IMR-90 (cell line): ENCODE data around the gene PTCH1. TPM values are rescaled to one million over a fixed set of nuclear protein-coding genes. Genes with fewer than 3 reads are reported as not detected.

Experiments
- ATAC-seq: fragments of 200-7000 bp; cut with Tn5 transposase; 2 replicates; pipeline ENCODE4 v1.9.1; 2020; ENCODE audit warnings: low read depth, mild to moderate bottlenecking, moderate library complexity
- BruUV-seq: library from RNA; stranded (reverse); fragments of 400-500 nt; replicated peaks from 2 replicates; lab custom pipeline; 2021; lab: Mats Ljungman, UMichigan
- CTCF ChIA-PET: fragments of 300-600 bp; formaldehyde crosslinking; extraction: SDS; loops from one replicate; lab custom pipeline; 2021; ENCODE audit warnings: antibody characterized with exemption; lab: Yijun Ruan, JAX
- POLR2A ChIA-PET: fragments of 300-600 bp; sonication (Branson Sonifier 250); formaldehyde crosslinking; loops from one replicate; lab custom pipeline; 2022; ENCODE audit warnings: antibody characterized with exemption; ENCODE audit not compliant: unreplicated experiment; lab: Charles Lee
- DNase-seq: peaks from one replicate; pipeline ENCODE4 v3.0.0; 2013
- H2AFZ ChIP-seq: replicated peaks from 2 replicates; pipeline ENCODE3; 2013; ENCODE audit warnings: low read length, mild to moderate bottlenecking; ENCODE audit not compliant: poor library complexity
- H2AK5ac ChIP-seq: 2 replicates; pipeline ENCODE4 v1.6.1; 2013; ENCODE audit warnings: low read depth, low read length, inconsistent platforms
- H2AK9ac ChIP-seq: replicated peaks from 2 replicates; pipeline ENCODE3; 2013; ENCODE audit warnings: mild to moderate bottlenecking, low read depth, low read length, moderate library complexity; ENCODE audit not compliant: poor library complexity
- H2BK120ac ChIP-seq: 2 replicates; pipeline ENCODE4 v1.6.1; 2013; ENCODE audit warnings: low read depth, low read length, inconsistent platforms
- H2BK15ac ChIP-seq: 3 replicates; pipeline ENCODE4 v1.6.1; 2013; ENCODE audit warnings: low read depth, low read length, inconsistent platforms
- H2BK20ac ChIP-seq: 2 replicates; pipeline ENCODE4 v1.6.1; 2013; ENCODE audit warnings: low read depth, mild to moderate bottlenecking, inconsistent platforms, low read length, moderate library complexity
- H2BK5ac ChIP-seq: 2 replicates; pipeline ENCODE4 v1.6.1; 2013; ENCODE audit warnings: mild to moderate bottlenecking, low read depth, low read length, inconsistent platforms; ENCODE audit not compliant: poor library complexity, severe bottlenecking
- H3K14ac ChIP-seq: replicated peaks from 2 replicates; pipeline ENCODE4 v1.6.1; 2013; ENCODE audit warnings: low read depth, low read length, inconsistent platforms
- H3K18ac ChIP-seq: 2 replicates; pipeline ENCODE4 v1.6.1; 2013; ENCODE audit warnings: low read depth, low read length, control low read depth
- H3K23ac ChIP-seq: 2 replicates; pipeline ENCODE4 v1.6.1; 2013; ENCODE audit warnings: low read depth, low read length, inconsistent platforms
- H3K27ac ChIP-seq: 2 replicates; pipeline ENCODE4 v1.5.1; 2013; ENCODE audit warnings: mild to moderate bottlenecking, control low read depth, low read length; ENCODE audit not compliant: insufficient read depth
- H3K27me3 ChIP-seq: 2 replicates; pipeline ENCODE4 v1.6.1; 2013; ENCODE audit warnings: low read length; ENCODE audit not compliant: control insufficient read depth, insufficient read depth
- H3K36me3 ChIP-seq: 2 replicates; pipeline ENCODE4 v1.6.1; 2013; ENCODE audit warnings: low read length, mixed read lengths; ENCODE audit not compliant: control insufficient read depth, insufficient read depth
- H3K4ac ChIP-seq: 2 replicates; pipeline ENCODE4 v1.6.1; 2013; ENCODE audit warnings: low read depth, low read length, inconsistent platforms
- H3K4me1 ChIP-seq: 2 replicates; pipeline ENCODE4 v1.6.1; 2013; ENCODE audit warnings: low read length, mixed read lengths; ENCODE audit not compliant: control insufficient read depth, insufficient read depth
- H3K4me2 ChIP-seq: 2 replicates; pipeline ENCODE4 v1.6.1; 2013; ENCODE audit warnings: low read depth, mild to moderate bottlenecking, control low read depth, low read length, moderate library complexity
- H3K4me3 ChIP-seq: 2 replicates; pipeline ENCODE4 v1.5.1; 2013; ENCODE audit warnings: low read depth, mild to moderate bottlenecking, control low read depth, low read length, moderate library complexity; ENCODE audit not compliant: insufficient read depth
- H3K56ac ChIP-seq: 2 replicates; pipeline ENCODE4 v1.6.1; 2013; ENCODE audit warnings: low read length, inconsistent platforms; ENCODE audit not compliant: insufficient read depth; ENCODE audit errors: extremely low read depth
- H3K79me1 ChIP-seq, 2 experiments: 2 replicates each; pipeline ENCODE4 v1.6.1; 2013; ENCODE audit warnings: low read length in 2 of 2, inconsistent platforms in 1 of 2, low read depth in 1 of 2
- H3K9ac ChIP-seq: 2 replicates; pipeline ENCODE4 v1.6.1; 2013; ENCODE audit warnings: low read depth, low read length, control low read depth
- H3K9me1 ChIP-seq: 2 replicates; pipeline ENCODE4 v1.6.1; 2013; ENCODE audit warnings: low read length, inconsistent platforms; ENCODE audit not compliant: insufficient read depth
- H3K9me3 ChIP-seq: 2 replicates; pipeline ENCODE4 v1.6.1; 2013; ENCODE audit warnings: low read length; ENCODE audit not compliant: control insufficient read depth, insufficient read depth
- H4K20me1 ChIP-seq: 2 replicates; pipeline ENCODE4 v1.6.1; 2013; ENCODE audit warnings: low read length, inconsistent platforms; ENCODE audit not compliant: insufficient read depth
- H4K5ac ChIP-seq: 2 replicates; pipeline ENCODE4 v1.6.1; 2013; ENCODE audit warnings: mild to moderate bottlenecking, low read depth, low read length, control low read depth
- H4K8ac ChIP-seq, 2 experiments: 2 replicates each; pipeline ENCODE4 v1.6.1; 2013; ENCODE audit warnings: low read depth in 2 of 2, low read length in 2 of 2, control low read depth in 1 of 2, inconsistent platforms in 1 of 2
- H4K91ac ChIP-seq: 2 replicates; pipeline ENCODE4 v1.6.1; 2013; ENCODE audit warnings: low read depth, low read length, inconsistent platforms; ENCODE audit not compliant: insufficient read depth
- BHLHE40 ChIP-seq: fragments of 150-350 bp; IDR thresholded peaks from 2 replicates; pipeline ENCODE4 v1.6.1; 2016; ENCODE audit warnings: mild to moderate bottlenecking, low read depth, low read length
- CEBPB ChIP-seq: IDR thresholded peaks from 2 replicates; pipeline ENCODE4 v1.6.1; 2012; ENCODE audit warnings: low read depth, low read length, improper control_type of control experiment
- CTCF ChIP-seq: conservative IDR thresholded peaks from 2 replicates; pipeline ENCODE4 v1.5.1; 2012; ENCODE audit warnings: mild to moderate bottlenecking, low read depth, low read length, improper control_type of control experiment
- ELK1 ChIP-seq: fragments of 150-350 bp; IDR thresholded peaks from 2 replicates; pipeline ENCODE4 v1.6.1; 2016; ENCODE audit warnings: low read depth, mild to moderate bottlenecking, low read length, moderate library complexity, borderline replicate concordance
- FOS ChIP-seq: fragments of 150-350 bp; IDR thresholded peaks from 2 replicates; pipeline ENCODE4 v1.6.1; 2016; ENCODE audit warnings: low read depth, low read length
- MAFK ChIP-seq: IDR thresholded peaks from 2 replicates; pipeline ENCODE4 v1.6.1; 2012; ENCODE audit warnings: low read depth, low read length, improper control_type of control experiment
- MAZ ChIP-seq: IDR thresholded peaks from 2 replicates; pipeline ENCODE4 v1.6.1; 2012; ENCODE audit warnings: low read depth, mild to moderate bottlenecking, low read length, improper control_type of control experiment, moderate library complexity, borderline replicate concordance
- MXI1 ChIP-seq: IDR thresholded peaks from 2 replicates; pipeline ENCODE4 v1.6.1; 2012; ENCODE audit warnings: low read depth, mild to moderate bottlenecking, low read length, moderate library complexity, borderline replicate concordance
- NFE2L2 ChIP-seq: fragments of 150-350 bp; IDR thresholded peaks from 2 replicates; pipeline ENCODE4 v1.6.1; 2016; ENCODE audit warnings: low read depth, mild to moderate bottlenecking, low read length
- POLR2A ChIP-seq: IDR thresholded peaks from 2 replicates; pipeline ENCODE4 v1.6.1; 2012; ENCODE audit warnings: mild to moderate bottlenecking, low read depth, low read length
- RAD21 ChIP-seq: IDR thresholded peaks from 2 replicates; pipeline ENCODE4 v1.6.1; 2012; ENCODE audit warnings: low read length, improper control_type of control experiment
- RCOR1 ChIP-seq: IDR thresholded peaks from 2 replicates; pipeline ENCODE4 v1.6.1; 2012; ENCODE audit warnings: mild to moderate bottlenecking, low read length, improper control_type of control experiment; ENCODE audit not compliant: insufficient replicate concordance
- RFX5 ChIP-seq: IDR thresholded peaks from 2 replicates; pipeline ENCODE4 v1.8.0; 2012; ENCODE audit warnings: low read depth, mild to moderate bottlenecking, low read length, moderate library complexity
- SMC3 ChIP-seq: fragments of 150-350 bp; IDR thresholded peaks from 2 replicates; pipeline ENCODE4 v1.6.1; 2016; ENCODE audit warnings: low read depth, mild to moderate bottlenecking, antibody characterized with exemption, low read length, moderate library complexity
- WGBS, 2 experiments: methylation state at CpG; one replicate each; pipeline versions ENCODE4 v1.1.5 to v1.1.7; 2013; ENCODE audit warnings: missing lambda C conversion rate in 2 of 2; ENCODE audit not compliant: insufficient read length in 1 of 2; ENCODE audit errors: extremely low coverage in 2 of 2; 5-methylcytosine and 5-hydroxymethylcytosine counted together
- dilution Hi-C: fragments of 300-500 bp; cut with HindIII; formaldehyde crosslinking; loops from one replicate; pipeline ENCODE4 v1.14.3; 2018; ENCODE audit warnings: low sequenced_read_pairs; ENCODE audit not compliant: unreplicated experiment
- in situ Hi-C: fragments of 300-500 bp; cut with MboI; formaldehyde crosslinking; loops from 3 replicates; pipeline ENCODE4 v1.14.3; 2019; ENCODE audit warnings: low sequenced_read_pairs, inconsistent platforms, mixed read lengths
- intact Hi-C: fragments of 100-400 bp; cut with micrococcal nuclease; formaldehyde crosslinking; loops from 2 replicates; pipeline ENCODE4 v1.10.0; 2022
- polyA plus RNA-seq, 3 experiments: library from polyadenylated mRNA; depleted of rRNA; stranded (reverse); fragments of >200 nt; gene quantifications; 2 replicates each; pipeline ENCODE4 v1.2.3, GENCODE V29; 2012; ENCODE audit warnings: low replicate concordance in 1 of 3
- total RNA-seq: library from RNA; depleted of rRNA; stranded (reverse); fragments of >200 nt; gene quantifications from 2 replicates; pipeline ENCODE4 v1.2.3, GENCODE V29; 2012
- TF ChIP-seq, protein P1 (sequence below): fragments of 150-350 bp; IDR thresholded peaks from 2 replicates; pipeline ENCODE4 v1.6.1; 2017; ENCODE audit warnings: mild to moderate bottlenecking, antibody characterized with exemption, low read length, low read depth

PTCH1 gene
- total and polyA plus RNA-seq, 2 of the 4 experiments (the other 2 are of a cell fraction), result 4.1 to 5.0 TPM

- H3K4me2 ChIP-seq, result no peak overlapping the region
- H3K4me1 ChIP-seq, result no peaks in the 10 kb centered on the region
- no peak overlapping the region for H3K4ac ChIP-seq
- in situ Hi-C loops (no loop called here), intact Hi-C loops (no loop called here), dilution Hi-C loops (no loop called here)
- H3K9me1 ChIP-seq, result peaks cover 4% of the 10 kb centered on the region
- H4K20me1 ChIP-seq, result no peaks in the 10 kb centered on the region
- no peak overlapping the region for H4K5ac ChIP-seq
- H2AK9ac ChIP-seq, result no peak overlapping the region
- no peak overlapping the region for H4K91ac ChIP-seq
- H2BK15ac ChIP-seq, result no peak overlapping the region
- WGBS, 2 experiments, result 80% methylated on average over 1 of the region's 6 CpGs; no CpG with 5 or more reads in 1 of the 2 experiments
- DNase-seq (no peak), ATAC-seq (no peak)
- no peak overlapping the region for H3K14ac ChIP-seq
- H2BK5ac ChIP-seq, result no peak overlapping the region
- no TSS peak for BruUV-seq
- no peak overlapping the region for H4K8ac ChIP-seq
- no peak overlapping the region for H3K9ac ChIP-seq
- H2BK20ac ChIP-seq, result no peak overlapping the region
- TF ChIP-seq RFX5 (no peak), BHLHE40 (no peak), MAZ (no peak), RAD21 (no peak), NFE2L2 (no peak), CEBPB (no peak), MAFK (no peak), POLR2A (no peak), CTCF (no peak), FOS (no peak), RCOR1 (no peak), MXI1 (no peak), SMC3 (no peak), ELK1 (no peak)
- TF ChIP-seq, protein P1, sequence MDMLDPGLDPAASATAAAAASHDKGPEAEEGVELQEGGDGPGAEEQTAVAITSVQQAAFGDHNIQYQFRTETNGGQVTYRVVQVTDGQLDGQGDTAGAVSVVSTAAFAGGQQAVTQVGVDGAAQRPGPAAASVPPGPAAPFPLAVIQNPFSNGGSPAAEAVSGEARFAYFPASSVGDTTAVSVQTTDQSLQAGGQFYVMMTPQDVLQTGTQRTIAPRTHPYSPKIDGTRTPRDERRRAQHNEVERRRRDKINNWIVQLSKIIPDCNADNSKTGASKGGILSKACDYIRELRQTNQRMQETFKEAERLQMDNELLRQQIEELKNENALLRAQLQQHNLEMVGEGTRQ, result no peak
- H3K9me3 ChIP-seq, result peaks cover 3% of the 10 kb centered on the region; the same call in 1 of the 2 replicates
- CTCF ChIA-PET, result no interaction called here
- H3K27ac ChIP-seq, result no peak overlapping the region
- no peak overlapping the region for H3K4me3 ChIP-seq
- no peak overlapping the region for H3K56ac ChIP-seq
- no peaks in the 10 kb centered on the region for H3K36me3 ChIP-seq
- peak overlapping the region; percentile 23 for H2AFZ ChIP-seq
- POLR2A ChIA-PET, result no interaction called here
- H3K18ac ChIP-seq, result no peak overlapping the region
- no peak overlapping the region for H3K23ac ChIP-seq
- peaks cover 24% of the 10 kb centered on the region for H3K27me3 ChIP-seq
- H2AK5ac ChIP-seq, result no peak overlapping the region
- H2BK120ac ChIP-seq, result no peak overlapping the region
- no peaks in the 10 kb centered on the region for H3K79me1 ChIP-seq
These were observed 35.5 kb upstream of the PTCH1 start for GRCh38 chr9:95552255-95552654.
